ENCODE results near the gene TXNRD1. TPM values are rescaled to one million over a fixed set of nuclear protein-coding genes. Genes with fewer than 3 reads are reported as not detected.

The TXNRD1 gene
- total and polyA plus RNA-seq, 4 donors = 23.6 to 70.8 (median 55.7) TPM

DNA sequence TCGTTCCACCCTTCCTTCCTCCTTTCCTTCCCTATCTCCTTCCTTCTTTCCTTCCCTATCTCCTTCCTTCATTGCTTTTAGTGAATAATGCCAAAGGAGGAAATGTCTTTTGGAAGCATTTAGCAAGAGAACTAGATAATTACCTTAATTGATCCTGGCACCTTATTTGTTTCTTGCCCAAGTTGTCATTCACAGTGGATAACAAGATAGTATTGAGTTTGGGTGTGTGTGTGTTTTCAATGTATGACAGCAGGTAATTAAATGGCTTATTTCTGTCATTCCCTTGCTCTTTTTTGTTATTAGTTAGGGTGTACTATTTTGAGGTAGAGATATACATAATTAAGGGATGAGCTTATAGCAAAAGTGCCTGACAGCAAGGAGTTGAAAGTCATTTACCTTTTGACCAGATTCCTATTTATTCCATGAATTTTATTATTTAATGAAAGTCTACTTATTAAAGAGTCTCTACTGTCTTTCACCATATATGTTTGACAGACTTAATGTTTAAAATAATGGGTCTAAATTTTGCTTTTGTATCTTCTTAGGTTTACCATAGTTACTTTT is 118.2 kb downstream of the TXNRD1 start:
- Histone ChIP-seq H3K36me3 (ENCODE audit: control insufficient read depth in 4 of 4, insufficient read depth in 3 of 4, low read depth in 1 of 4, low read length in 3 of 4) (peaks cover 7 to 42% (median 36%) of the 10 kb centered on the region in 4 donors), H3K9ac (ENCODE audit: low read depth in 1 of 2, low read length in 2 of 2) (no peak overlapping the region), H3K4me1 (ENCODE audit: control insufficient read depth in 4 of 4, insufficient read depth in 4 of 4, low read length in 3 of 4) (no peaks in the 10 kb centered on the region), H3K27me3 (ENCODE audit: control insufficient read depth in 4 of 4, insufficient read depth in 4 of 4, low read length in 3 of 4) (no peaks in the 10 kb centered on the region), H3K9me3 (ENCODE audit: control insufficient read depth in 4 of 4, low read length in 3 of 4) (no peaks in the 10 kb centered on the region), H3K27ac (ENCODE audit: low read depth in 1 of 2, low read length in 2 of 2) (no peak overlapping the region), H3K4me3 (ENCODE audit: low read depth in 1 of 3, low read length in 3 of 3) (no peak overlapping the region)
- TF ChIP-seq, protein P1, sequence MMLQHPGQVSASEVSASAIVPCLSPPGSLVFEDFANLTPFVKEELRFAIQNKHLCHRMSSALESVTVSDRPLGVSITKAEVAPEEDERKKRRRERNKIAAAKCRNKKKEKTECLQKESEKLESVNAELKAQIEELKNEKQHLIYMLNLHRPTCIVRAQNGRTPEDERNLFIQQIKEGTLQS (IDR thresholded peaks at IDR 0.05) = no peak
- TF ChIP-seq FOXA1 (IDR thresholded peaks at IDR 0.05) = no peak
- DNase-seq (ENCODE audit: low spot score) = no peak
- WGBS = 76% methylated on average over 1 of the region's 1 CpG

DNA sequence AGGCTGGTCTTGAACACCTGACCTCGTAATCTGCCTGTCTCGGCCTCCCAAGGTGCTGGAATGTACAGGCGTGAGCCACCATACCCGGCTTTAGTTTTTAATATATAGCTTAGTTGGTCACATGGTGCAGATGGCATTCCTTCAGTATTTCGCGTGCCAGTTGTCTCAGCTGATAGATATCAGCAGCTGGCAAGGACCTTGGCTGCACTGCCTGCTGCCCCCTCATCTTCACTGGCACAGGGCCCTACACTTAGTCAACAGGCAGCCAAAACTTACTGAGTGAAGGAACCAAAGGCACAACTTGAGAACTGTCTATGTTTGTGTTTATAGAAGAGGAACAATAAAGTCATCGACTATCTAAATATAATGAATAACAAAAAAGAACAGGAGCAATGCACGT is 119.0 kb downstream of the TXNRD1 start:
- no peaks in the 10 kb centered on the region for H3K4me1 ChIP-seq (ENCODE audit: control insufficient read depth in 4 of 4, insufficient read depth in 4 of 4, low read length in 3 of 4)
- no peak overlapping the region for H3K9ac ChIP-seq (ENCODE audit: low read depth in 1 of 2, low read length in 2 of 2)
- no peak for DNase-seq (ENCODE audit: low spot score)
- H3K4me3 ChIP-seq (ENCODE audit: low read depth in 1 of 3, low read length in 3 of 3) = no peak overlapping the region
- no peak overlapping the region for H3K27ac ChIP-seq (ENCODE audit: low read depth in 1 of 2, low read length in 2 of 2)
- 90% methylated on average over 8 of the region's 8 CpGs for WGBS
- H3K9me3 ChIP-seq (ENCODE audit: control insufficient read depth in 4 of 4, low read length in 3 of 4) = no peaks in the 10 kb centered on the region
- peaks cover 7 to 46% (median 37%) of the 10 kb centered on the region in 4 donors for H3K36me3 ChIP-seq (ENCODE audit: control insufficient read depth in 4 of 4, insufficient read depth in 3 of 4, low read depth in 1 of 4, low read length in 3 of 4)
- no peaks in the 10 kb centered on the region for H3K27me3 ChIP-seq (ENCODE audit: control insufficient read depth in 4 of 4, insufficient read depth in 4 of 4, low read length in 3 of 4)
- TF ChIP-seq FOXA2 (IDR thresholded peaks at IDR 0.05) (no peak), JUND (IDR thresholded peaks at IDR 0.05) (no peak), HNF4G (IDR thresholded peaks at IDR 0.05) (no peak), FOXA1 (IDR thresholded peaks at IDR 0.05) (no peak), GABPA (IDR thresholded peaks at IDR 0.05 in 1 of 2, conservative IDR thresholded peaks at IDR 0.05 in 1 of 2) (no peak), RAD21 (IDR thresholded peaks at IDR 0.05) (no peak)
- TF ChIP-seq, protein P2, sequence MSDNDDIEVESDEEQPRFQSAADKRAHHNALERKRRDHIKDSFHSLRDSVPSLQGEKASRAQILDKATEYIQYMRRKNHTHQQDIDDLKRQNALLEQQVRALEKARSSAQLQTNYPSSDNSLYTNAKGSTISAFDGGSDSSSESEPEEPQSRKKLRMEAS (IDR thresholded peaks at IDR 0.05) = no peak

DNA sequence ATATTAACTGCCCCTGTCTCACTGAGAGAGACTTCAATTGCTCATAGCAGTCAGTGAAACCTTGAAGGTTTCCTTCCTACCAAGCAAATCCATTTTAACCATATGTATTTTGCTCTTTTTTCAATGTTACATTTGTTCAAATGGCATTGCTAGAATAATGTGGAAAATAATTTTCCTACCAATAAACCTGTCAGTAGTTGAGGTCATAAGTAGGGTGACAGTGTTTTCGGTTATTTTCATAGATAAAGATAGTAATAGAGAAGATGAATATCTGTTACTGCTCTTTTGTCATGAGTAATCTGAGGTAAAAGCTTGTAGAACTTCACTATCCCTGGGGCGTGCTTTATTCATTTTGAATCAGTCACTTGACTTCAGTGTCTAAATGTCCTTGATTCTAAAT is 120.5 kb downstream of the TXNRD1 start:
- Histone ChIP-seq H3K4me3 (ENCODE audit: low read depth in 1 of 3, low read length in 3 of 3) (no peak overlapping the region), H3K9ac (ENCODE audit: low read depth in 1 of 2, low read length in 2 of 2) (no peak overlapping the region), H3K4me1 (ENCODE audit: control insufficient read depth in 4 of 4, insufficient read depth in 4 of 4, low read length in 3 of 4) (no peaks in the 10 kb centered on the region), H3K9me3 (ENCODE audit: control insufficient read depth in 4 of 4, low read length in 3 of 4) (no peaks in the 10 kb centered on the region), H3K27ac (ENCODE audit: low read depth in 1 of 2, low read length in 2 of 2) (no peak overlapping the region), H3K36me3 (ENCODE audit: control insufficient read depth in 4 of 4, insufficient read depth in 3 of 4, low read depth in 1 of 4, low read length in 3 of 4) (peaks cover 11 to 55% (median 45%) of the 10 kb centered on the region in 4 donors), H3K27me3 (ENCODE audit: control insufficient read depth in 4 of 4, insufficient read depth in 4 of 4, low read length in 3 of 4) (no peaks in the 10 kb centered on the region)
- DNase-seq (ENCODE audit: low spot score) = no peak
- TF ChIP-seq HNF4A (conservative IDR thresholded peaks at IDR 0.05) = no peak
- no peak for TF ChIP-seq HNF4G (IDR thresholded peaks at IDR 0.05)
- TF ChIP-seq, protein P3, sequence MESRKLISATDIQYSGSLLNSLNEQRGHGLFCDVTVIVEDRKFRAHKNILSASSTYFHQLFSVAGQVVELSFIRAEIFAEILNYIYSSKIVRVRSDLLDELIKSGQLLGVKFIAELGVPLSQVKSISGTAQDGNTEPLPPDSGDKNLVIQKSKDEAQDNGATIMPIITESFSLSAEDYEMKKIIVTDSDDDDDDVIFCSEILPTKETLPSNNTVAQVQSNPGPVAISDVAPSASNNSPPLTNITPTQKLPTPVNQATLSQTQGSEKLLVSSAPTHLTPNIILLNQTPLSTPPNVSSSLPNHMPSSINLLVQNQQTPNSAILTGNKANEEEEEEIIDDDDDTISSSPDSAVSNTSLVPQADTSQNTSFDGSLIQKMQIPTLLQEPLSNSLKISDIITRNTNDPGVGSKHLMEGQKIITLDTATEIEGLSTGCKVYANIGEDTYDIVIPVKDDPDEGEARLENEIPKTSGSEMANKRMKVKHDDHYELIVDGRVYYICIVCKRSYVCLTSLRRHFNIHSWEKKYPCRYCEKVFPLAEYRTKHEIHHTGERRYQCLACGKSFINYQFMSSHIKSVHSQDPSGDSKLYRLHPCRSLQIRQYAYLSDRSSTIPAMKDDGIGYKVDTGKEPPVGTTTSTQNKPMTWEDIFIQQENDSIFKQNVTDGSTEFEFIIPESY (IDR thresholded peaks at IDR 0.05) = no peak
- WGBS = 93% methylated on average over 2 of the region's 2 CpGs

DNA sequence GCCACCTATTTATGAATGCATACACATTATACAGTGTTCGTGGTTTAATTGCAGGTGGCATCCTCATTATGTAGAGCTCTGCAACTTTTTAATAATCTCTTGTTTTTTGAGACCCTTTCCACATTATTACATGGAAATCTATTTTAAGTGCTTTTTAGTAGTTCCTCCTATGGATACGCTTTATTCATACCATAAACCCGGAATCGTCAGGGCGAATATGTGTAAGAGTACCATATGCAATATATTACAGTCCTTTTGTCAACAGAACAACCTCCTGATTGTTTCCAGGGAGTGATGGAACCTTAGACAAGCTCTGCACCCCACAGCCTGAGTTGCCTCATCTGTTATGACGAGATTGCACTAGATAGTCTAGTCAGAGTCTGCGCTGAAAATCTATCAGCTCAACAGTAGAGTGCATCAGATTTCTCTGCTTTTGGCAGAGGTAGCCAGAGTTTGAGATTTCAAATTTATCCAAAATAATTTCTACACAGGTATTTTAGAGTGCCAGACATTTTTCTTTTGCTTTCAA is 121.5 kb downstream of the TXNRD1 start:
- no peak overlapping the region for H3K9ac ChIP-seq (ENCODE audit: low read depth in 1 of 2, low read length in 2 of 2)
- DNase-seq (ENCODE audit: low spot score) = no peak
- 95% methylated on average over 7 of the region's 7 CpGs for WGBS
- no peaks in the 10 kb centered on the region for H3K4me1 ChIP-seq (ENCODE audit: control insufficient read depth in 4 of 4, insufficient read depth in 4 of 4, low read length in 3 of 4)
- H3K9me3 ChIP-seq (ENCODE audit: control insufficient read depth in 4 of 4, low read length in 3 of 4) = no peaks in the 10 kb centered on the region
- H3K36me3 ChIP-seq (ENCODE audit: control insufficient read depth in 4 of 4, insufficient read depth in 3 of 4, low read depth in 1 of 4, low read length in 3 of 4) = peaks cover 16 to 56% (median 47%) of the 10 kb centered on the region in 4 donors
- no peaks in the 10 kb centered on the region for H3K27me3 ChIP-seq (ENCODE audit: control insufficient read depth in 4 of 4, insufficient read depth in 4 of 4, low read length in 3 of 4)
- H3K27ac ChIP-seq (ENCODE audit: low read depth in 1 of 2, low read length in 2 of 2) = no peak overlapping the region
- TF ChIP-seq FOXA2 (IDR thresholded peaks at IDR 0.05) (no peak), HNF4G (IDR thresholded peaks at IDR 0.05) (no peak), FOXA1 (IDR thresholded peaks at IDR 0.05) (no peak), YY1 (IDR thresholded peaks at IDR 0.05) (no peak)
- TF ChIP-seq, protein P3 (IDR thresholded peaks at IDR 0.05) = no peak
- H3K4me3 ChIP-seq (ENCODE audit: low read depth in 1 of 3, low read length in 3 of 3) = no peak overlapping the region
